HG03175 (cell line): Measurements from ENCODE around the gene ERICH4.

Experiments
- ATAC-seq: cut with Tn5 transposase; IDR thresholded peaks from one replicate; pipeline ENCODE4 v1.9.1; 2021; ENCODE audit warnings: mild to moderate bottlenecking, moderate library complexity; ENCODE audit not compliant: unreplicated experiment

Gene ERICH4

GRCh38 chr19:41413947-41414346 is 29.0 kb upstream of the ERICH4 start:
- ATAC-seq: no peak

- ATAC-seq: no peak
Measured at GRCh38 chr19:41414461-41414860, 28.5 kb upstream of the ERICH4 start.

- no peak for ATAC-seq
Measured at GRCh38 chr19:41415154-41415571, 27.8 kb upstream of the ERICH4 start.

- no peak for ATAC-seq
Measured at GRCh38 chr19:41416194-41416674, 26.7 kb upstream of the ERICH4 start.

GRCh38 chr19:41420101-41420880 is 22.7 kb upstream of the ERICH4 start:
- no peak for ATAC-seq

GRCh38 chr19:41421314-41421713 is 21.6 kb upstream of the ERICH4 start:
- no peak for ATAC-seq

- ATAC-seq: no peak
Measured at GRCh38 chr19:41421973-41422372, 21.0 kb upstream of the ERICH4 start.

- no peak for ATAC-seq
Measured at GRCh38 chr19:41422456-41422855, 20.5 kb upstream of the ERICH4 start.

GRCh38 chr19:41422955-41423354 is 20.0 kb upstream of the ERICH4 start:
- ATAC-seq: no peak

GRCh38 chr19:41424335-41425173 is 18.4 kb upstream of the ERICH4 start:
- no peak for ATAC-seq

- ATAC-seq: no peak
Measured at GRCh38 chr19:41425174-41426115, 17.5 kb upstream of the ERICH4 start.

- no peak for ATAC-seq
Measured at GRCh38 chr19:41426116-41426841, 16.7 kb upstream of the ERICH4 start.

- no peak for ATAC-seq
Measured at GRCh38 chr19:41426952-41427646, 15.9 kb upstream of the ERICH4 start, which contains the start of gene B3GNT8. B3GNT8 (minus strand) TSS chr19:41427374; CDS start chr19:41426778, 596 bp downstream.

- no peak for ATAC-seq
Measured at GRCh38 chr19:41427647-41428480, 15.1 kb upstream of the ERICH4 start.

GRCh38 chr19:41428481-41428859 is 14.5 kb upstream of the ERICH4 start:
- no peak for ATAC-seq

- ATAC-seq: no peak
Measured at GRCh38 chr19:41430922-41431321, 12.0 kb upstream of the ERICH4 start.

- no peak for ATAC-seq
Measured at GRCh38 chr19:41431426-41432386, 11.2 kb upstream of the ERICH4 start.
